ENCODE measurements around the gene ZFR2. TPM values are rescaled to one million over a fixed set of nuclear protein-coding genes. Genes with fewer than 3 reads are reported as not detected.
A peak's percentile ranks its signal among the peaks of the same experiment; 100 is the strongest.

Gene ZFR2
- polyA plus RNA-seq, 2 of the 4 experiments (the other 2 are of a cell fraction), result 0.14 to 0.30 TPM

DNA sequence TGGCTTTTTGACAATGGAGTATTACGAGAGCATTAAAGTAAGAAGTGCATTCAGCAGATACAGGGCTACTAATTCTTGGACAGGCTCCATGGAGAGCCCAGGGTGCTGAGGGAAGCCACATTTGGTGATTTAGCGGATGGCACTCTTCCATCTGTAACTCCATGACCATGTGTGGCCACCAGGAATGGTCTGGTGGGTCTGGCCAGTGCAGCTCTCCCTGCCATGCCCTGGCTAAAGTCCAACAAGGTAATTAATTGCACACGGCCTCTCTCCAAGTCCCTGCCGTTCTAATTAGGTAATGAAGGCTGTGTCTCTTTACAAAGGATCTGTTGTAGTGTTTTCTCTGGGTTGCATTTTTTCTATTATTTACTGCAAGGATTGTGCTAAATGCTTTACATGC, 4.3 kb upstream of the ZFR2 start:
- FAIRE-seq (no peak), DNase-seq (ENCODE audit: low read depth in 1 of 2, low spot score in 1 of 2) (no peak), ATAC-seq (no peak)
- H3K4me1 ChIP-seq, result no peaks in the 10 kb centered on the region; the same call in 2 of the 3 replicates
- H3K9me3 ChIP-seq, result peaks cover 4% of the 10 kb centered on the region; the same call in 2 of the 3 replicates
- H3K27ac ChIP-seq, result no peak overlapping the region
- TF ChIP-seq ESRRA (IDR thresholded peaks at IDR 0.05; ENCODE audit: borderline replicate concordance, low read length) (no peak), MAFK (IDR thresholded peaks at IDR 0.05; ENCODE audit: partially characterized antibody) (no peak), CHD4 (IDR thresholded peaks at IDR 0.05; ENCODE audit: borderline replicate concordance) (no peak), RFX5 (IDR thresholded peaks at IDR 0.05) (no peak), SMC3 (IDR thresholded peaks at IDR 0.05) (no peak), CHD2 (IDR thresholded peaks at IDR 0.05; ENCODE audit: low read length, partially characterized antibody) (no peak), GATA3 (IDR thresholded peaks at IDR 0.05; ENCODE audit: borderline replicate concordance) (no peak), CBX2 (IDR thresholded peaks at IDR 0.05; ENCODE audit: borderline replicate concordance, low read depth) (no peak), JUNB (IDR thresholded peaks at IDR 0.05) (no peak), RARB (CRISPR knock-in tag; IDR thresholded peaks at IDR 0.05) (no peak), HOXB5 (CRISPR knock-in tag; IDR thresholded peaks at IDR 0.05) (no peak), FOSL2 (IDR thresholded peaks at IDR 0.05) (no peak), FOSL2 (CRISPR knock-in tag; IDR thresholded peaks at IDR 0.05) (no peak)
- TF ChIP-seq, protein P1, sequence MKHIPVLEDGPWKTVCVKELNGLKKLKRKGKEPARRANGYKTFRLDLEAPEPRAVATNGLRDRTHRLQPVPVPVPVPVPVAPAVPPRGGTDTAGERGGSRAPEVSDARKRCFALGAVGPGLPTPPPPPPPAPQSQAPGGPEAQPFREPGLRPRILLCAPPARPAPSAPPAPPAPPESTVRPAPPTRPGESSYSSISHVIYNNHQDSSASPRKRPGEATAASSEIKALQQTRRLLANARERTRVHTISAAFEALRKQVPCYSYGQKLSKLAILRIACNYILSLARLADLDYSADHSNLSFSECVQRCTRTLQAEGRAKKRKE (CRISPR knock-in tag; IDR thresholded peaks at IDR 0.05; ENCODE audit: low read depth), result no peak
- TF ChIP-seq, protein P2, sequence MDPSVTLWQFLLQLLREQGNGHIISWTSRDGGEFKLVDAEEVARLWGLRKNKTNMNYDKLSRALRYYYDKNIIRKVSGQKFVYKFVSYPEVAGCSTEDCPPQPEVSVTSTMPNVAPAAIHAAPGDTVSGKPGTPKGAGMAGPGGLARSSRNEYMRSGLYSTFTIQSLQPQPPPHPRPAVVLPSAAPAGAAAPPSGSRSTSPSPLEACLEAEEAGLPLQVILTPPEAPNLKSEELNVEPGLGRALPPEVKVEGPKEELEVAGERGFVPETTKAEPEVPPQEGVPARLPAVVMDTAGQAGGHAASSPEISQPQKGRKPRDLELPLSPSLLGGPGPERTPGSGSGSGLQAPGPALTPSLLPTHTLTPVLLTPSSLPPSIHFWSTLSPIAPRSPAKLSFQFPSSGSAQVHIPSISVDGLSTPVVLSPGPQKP (IDR thresholded peaks at IDR 0.05; ENCODE audit: low read depth, low read length), result no peak
- ChIA-PET POLR2A (no interaction called here), CTCF (no interaction called here)
- no peak overlapping the region for H3K4me2 ChIP-seq
- WGBS (ENCODE audit: missing lambda C conversion rate), result 14% methylated on average over 4 of the region's 4 CpGs
- no peak overlapping the region for H3K4me3 ChIP-seq

DNA sequence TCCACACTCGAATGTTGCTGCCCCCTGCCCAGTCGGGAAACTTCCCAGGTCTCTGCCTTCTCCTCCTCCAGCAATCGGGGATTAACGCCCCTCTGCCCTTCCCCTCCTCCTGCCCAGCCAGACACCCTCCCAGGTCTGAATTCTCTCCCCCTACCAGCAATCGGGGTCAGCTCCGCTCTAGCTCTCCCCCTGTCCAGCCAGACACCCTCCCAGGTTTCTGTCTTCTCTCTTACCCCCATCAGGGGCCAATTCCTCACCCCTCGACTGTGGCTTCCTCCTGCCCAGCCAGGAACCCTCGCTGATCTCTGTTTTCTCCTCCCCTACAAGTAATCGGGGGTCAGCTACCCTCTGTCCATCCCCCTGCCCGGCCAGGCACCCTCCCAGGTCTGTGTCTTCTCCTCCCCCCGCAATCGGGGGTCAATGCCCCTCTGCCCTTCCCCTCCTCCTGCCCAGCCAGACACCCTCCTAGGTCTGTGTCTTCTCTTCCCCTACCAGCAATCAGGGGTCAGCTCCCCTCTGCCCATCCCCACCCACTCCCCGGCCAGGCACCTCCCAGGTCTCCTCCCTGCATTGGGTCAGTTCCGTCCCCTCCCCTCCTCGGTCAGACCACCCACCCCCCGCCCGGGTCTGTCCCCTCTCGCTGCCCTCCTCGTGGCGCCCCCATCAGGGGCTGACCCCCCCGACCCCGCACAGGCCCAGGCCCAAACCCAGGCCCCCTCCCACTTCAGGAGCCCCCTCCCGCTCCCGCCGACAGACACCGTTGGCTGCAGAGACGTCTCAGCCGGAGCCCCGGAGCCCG, 668 bp downstream of the ZFR2 start:
- ATAC-seq (no peak), FAIRE-seq (no peak), DNase-seq (ENCODE audit: low read depth in 1 of 2, low spot score in 1 of 2) (no peak)
- H3K9me3 ChIP-seq, result peaks cover 4% of the 10 kb centered on the region; the same call in 2 of the 3 replicates
- ChIA-PET CTCF (no interaction called here), POLR2A (no interaction called here)
- H3K4me1 ChIP-seq, result no peaks in the 10 kb centered on the region; the same call in 2 of the 3 replicates
- peak overlapping the region; percentile 62 for H3K4me2 ChIP-seq
- WGBS (ENCODE audit: missing lambda C conversion rate), result 29% methylated on average over 8 of the region's 30 CpGs
- H3K27ac ChIP-seq, result 0 out of 6 replicates have a peak overlapping the region, but pooled peaks of 1 of the 2 experiments have one; percentile 33
- H3K4me3 ChIP-seq, result no peak overlapping the region; the same call in 2 of the 3 replicates
- TF ChIP-seq FOSB (CRISPR knock-in tag; IDR thresholded peaks at IDR 0.05), result no peak

DNA sequence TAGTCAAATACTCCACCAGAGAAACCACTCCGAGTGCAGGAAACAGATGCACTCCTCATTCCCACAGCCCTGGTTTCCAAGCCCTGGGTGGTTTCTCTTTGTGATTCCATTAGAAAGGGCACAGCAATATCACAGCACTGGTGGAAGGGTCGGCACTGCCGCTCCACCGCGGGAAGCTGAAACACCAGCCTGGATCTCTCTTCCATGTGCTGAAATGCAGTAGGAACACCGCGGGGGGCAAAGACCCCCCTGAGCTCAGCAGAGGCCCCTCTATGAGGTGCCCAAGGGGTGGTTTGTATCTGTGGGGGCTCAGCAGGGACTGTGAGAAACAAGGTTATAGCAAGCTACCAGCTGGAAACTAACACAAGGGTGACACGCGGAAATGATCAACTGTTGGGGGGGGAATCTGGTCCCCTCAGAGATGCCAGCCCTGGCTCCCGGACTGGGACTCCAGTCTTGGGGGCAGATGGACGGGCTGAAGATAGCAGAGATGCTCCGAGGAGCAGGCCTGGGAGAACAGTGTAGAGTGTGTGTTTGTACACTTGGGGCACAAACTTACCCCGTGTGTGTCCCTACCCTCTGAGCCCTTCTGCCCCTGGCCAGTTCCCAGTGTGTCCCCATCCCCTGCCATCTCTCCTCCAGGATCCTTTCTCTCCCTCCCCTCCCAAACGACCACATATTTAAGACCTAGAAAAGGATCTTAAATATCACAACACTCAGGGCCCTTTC, 1.8 kb downstream of the ZFR2 start:
- ChIA-PET POLR2A (no interaction called here), CTCF (no interaction called here)
- H3K4me3 ChIP-seq, result no peak overlapping the region
- peaks cover 4% of the 10 kb centered on the region; the same call in 2 of the 3 replicates for H3K9me3 ChIP-seq
- FAIRE-seq (no peak), ATAC-seq (peak in 1 of 2 experiments; percentile 61; a peak in 3 of 6 replicates), DNase-seq (ENCODE audit: low read depth in 1 of 2, low spot score in 1 of 2) (no peak)
- no peak overlapping the region for H3K27ac ChIP-seq
- WGBS (ENCODE audit: missing lambda C conversion rate), result 40% methylated on average over 14 of the region's 14 CpGs
- TF ChIP-seq CBX8 (IDR thresholded peaks at IDR 0.05) (no peak), ESRRA (IDR thresholded peaks at IDR 0.05; ENCODE audit: borderline replicate concordance, low read length) (no peak), NFE2L2 (conservative IDR thresholded peaks at IDR 0.05; ENCODE audit: low read length) (no peak), POLR2AphosphoS2 (conservative IDR thresholded peaks at IDR 0.05; ENCODE audit: low read length) (no peak), CHD2 (IDR thresholded peaks at IDR 0.05; ENCODE audit: low read length, partially characterized antibody) (no peak)
- TF ChIP-seq, protein P2 (IDR thresholded peaks at IDR 0.05; ENCODE audit: low read depth, low read length), result no peak
- no peaks in the 10 kb centered on the region; the same call in 2 of the 3 replicates for H3K4me1 ChIP-seq
- H3K4me2 ChIP-seq, result no peak overlapping the region
